Measurements from ENCODE around the gene LIN7B. TPM values are rescaled to one million over a fixed set of nuclear protein-coding genes. Genes with fewer than 3 reads are reported as not detected.

LIN7B gene
- total and polyA plus RNA-seq, 8 donors, result 4.0 to 118 (median 11.5) TPM; not detected in 1

- no peak for DNase-seq
- no peaks in the 10 kb centered on the region for H3K27me3 ChIP-seq
- intact Hi-C loops (cut with DNase I; ENCODE audit: low total_unique reads), result no loop called here
- H3K4me3 ChIP-seq, result no peak overlapping the region
- H3K4me1 ChIP-seq, result peaks cover 8 to 23% (median 15%) of the 10 kb centered on the region in 4 donors
- H3K27ac ChIP-seq, result no peak overlapping the region
- TF ChIP-seq CTCF (IDR thresholded peaks at IDR 0.05) (no peak), EP300 (IDR thresholded peaks at IDR 0.05) (no peak), POLR2A (IDR thresholded peaks at IDR 0.05) (no peak), POLR2AphosphoS5 (IDR thresholded peaks at IDR 0.05) (no peak)
- WGBS, 5 donors, result 58 to 82% (median 78%) methylated on average over 2 to 5 of the region's 5 CpGs
- H3K36me3 ChIP-seq, result peaks cover 43 to 57% (median 55%) of the 10 kb centered on the region in 4 donors
- no peaks in the 10 kb centered on the region for H3K9me3 ChIP-seq
Observed at GRCh38 chr19:49109051-49109450, 5.1 kb upstream of the LIN7B start.

- WGBS, 5 donors, result 80 to 86% (median 83%) methylated on average over 7 to 8 of the region's 8 CpGs
- Histone ChIP-seq H3K9me3 (no peaks in the 10 kb centered on the region), H3K36me3 (peaks cover 36 to 51% (median 48%) of the 10 kb centered on the region in 4 donors), H3K4me1 (peaks cover 9 to 25% (median 18%) of the 10 kb centered on the region in 4 donors), H3K27me3 (no peaks in the 10 kb centered on the region), H3K4me3 (no peak overlapping the region), H3K27ac (no peak overlapping the region)
- intact Hi-C loops (cut with DNase I; ENCODE audit: low total_unique reads), result no loop called here
- DNase-seq, result no peak
- no peak for TF ChIP-seq CTCF (IDR thresholded peaks at IDR 0.05)
- no peak for TF ChIP-seq EP300 (IDR thresholded peaks at IDR 0.05)
- no peak for TF ChIP-seq POLR2A (IDR thresholded peaks at IDR 0.05)
- no peak for TF ChIP-seq POLR2AphosphoS5 (IDR thresholded peaks at IDR 0.05)
Observed at GRCh38 chr19:49109569-49110233, 4.5 kb upstream of the LIN7B start.

- intact Hi-C loops (cut with DNase I; ENCODE audit: low total_unique reads), result no loop called here
- no peak for DNase-seq
- Histone ChIP-seq H3K4me1 (peaks cover 12 to 34% (median 25%) of the 10 kb centered on the region in 4 donors), H3K27ac (no peak overlapping the region), H3K9me3 (no peaks in the 10 kb centered on the region), H3K27me3 (no peaks in the 10 kb centered on the region), H3K36me3 (peaks cover 27 to 42% (median 40%) of the 10 kb centered on the region in 4 donors), H3K4me3 (no peak overlapping the region)
- 27 to 42% (median 31%) methylated on average over 3 of the region's 3 CpGs for WGBS, 5 donors
- no peak for TF ChIP-seq CTCF (IDR thresholded peaks at IDR 0.05)
- no peak for TF ChIP-seq POLR2A (IDR thresholded peaks at IDR 0.05)
- TF ChIP-seq EP300 (IDR thresholded peaks at IDR 0.05), result no peak
- TF ChIP-seq POLR2AphosphoS5 (IDR thresholded peaks at IDR 0.05), result no peak
Observed at GRCh38 chr19:49110567-49110966, 3.6 kb upstream of the LIN7B start.

- Histone ChIP-seq H3K36me3 (peaks cover 21 to 33% (median 31%) of the 10 kb centered on the region in 4 donors), H3K9me3 (no peaks in the 10 kb centered on the region), H3K4me3 (no peak overlapping the region), H3K27me3 (no peaks in the 10 kb centered on the region), H3K4me1 (peaks cover 12 to 34% (median 25%) of the 10 kb centered on the region in 4 donors), H3K27ac (no peak overlapping the region)
- no peak for TF ChIP-seq POLR2AphosphoS5 (IDR thresholded peaks at IDR 0.05)
- no peak for TF ChIP-seq POLR2A (IDR thresholded peaks at IDR 0.05)
- TF ChIP-seq EP300 (IDR thresholded peaks at IDR 0.05), result no peak
- TF ChIP-seq CTCF (IDR thresholded peaks at IDR 0.05), result no peak
- WGBS, 5 donors, result 75 to 78% (median 75%) methylated on average over 11 of the region's 11 CpGs
- no peak for DNase-seq
- intact Hi-C loops (cut with DNase I; ENCODE audit: low total_unique reads), result no loop called here
Observed at GRCh38 chr19:49111218-49111998, 2.8 kb upstream of the LIN7B start.

Measured in stomach (tissue), 9 donors.